ENCODE data around the gene SPAG8. TPM values are rescaled to one million over a fixed set of nuclear protein-coding genes. Genes with fewer than 3 reads are reported as not detected.

Gene SPAG8
- total RNA-seq, 1 experiment from 2014 or later, result 0.86 TPM

GRCh38 chr9:35811381-35812024 lies 559 bp downstream of the SPAG8 start:
- peak; percentile 67 for DNase-seq (ENCODE audit: low read depth)

DNA sequence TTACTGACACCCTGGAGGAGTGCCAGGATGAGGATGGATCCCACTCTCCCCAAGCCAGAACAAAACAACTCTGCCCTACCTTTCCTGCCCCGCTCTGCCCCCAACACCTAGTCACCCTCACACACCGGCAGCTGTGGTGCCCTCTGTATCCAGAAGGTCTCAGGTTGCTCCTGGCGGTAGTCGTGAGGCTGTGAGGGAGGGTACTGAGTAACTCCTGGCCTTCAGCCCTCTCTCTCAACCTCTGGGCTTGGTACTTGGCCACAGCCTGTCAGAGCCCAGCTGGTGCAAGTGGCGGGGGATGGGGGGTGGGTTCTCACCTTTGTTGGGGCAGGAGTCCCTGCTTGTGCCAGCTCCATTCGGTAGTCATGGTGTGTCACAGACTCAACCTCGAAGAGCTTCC lies 1.9 kb downstream of the SPAG8 start:
- DNase-seq (ENCODE audit: low read depth), result no peak

- DNase-seq (ENCODE audit: low read depth), result no peak
Observed at GRCh38 chr9:35808433-35808832, 3.6 kb downstream of the SPAG8 start.

- DNase-seq (ENCODE audit: low read depth), result no peak
Observed at GRCh38 chr9:35806101-35806500, 6.0 kb downstream of the SPAG8 start.

DNA sequence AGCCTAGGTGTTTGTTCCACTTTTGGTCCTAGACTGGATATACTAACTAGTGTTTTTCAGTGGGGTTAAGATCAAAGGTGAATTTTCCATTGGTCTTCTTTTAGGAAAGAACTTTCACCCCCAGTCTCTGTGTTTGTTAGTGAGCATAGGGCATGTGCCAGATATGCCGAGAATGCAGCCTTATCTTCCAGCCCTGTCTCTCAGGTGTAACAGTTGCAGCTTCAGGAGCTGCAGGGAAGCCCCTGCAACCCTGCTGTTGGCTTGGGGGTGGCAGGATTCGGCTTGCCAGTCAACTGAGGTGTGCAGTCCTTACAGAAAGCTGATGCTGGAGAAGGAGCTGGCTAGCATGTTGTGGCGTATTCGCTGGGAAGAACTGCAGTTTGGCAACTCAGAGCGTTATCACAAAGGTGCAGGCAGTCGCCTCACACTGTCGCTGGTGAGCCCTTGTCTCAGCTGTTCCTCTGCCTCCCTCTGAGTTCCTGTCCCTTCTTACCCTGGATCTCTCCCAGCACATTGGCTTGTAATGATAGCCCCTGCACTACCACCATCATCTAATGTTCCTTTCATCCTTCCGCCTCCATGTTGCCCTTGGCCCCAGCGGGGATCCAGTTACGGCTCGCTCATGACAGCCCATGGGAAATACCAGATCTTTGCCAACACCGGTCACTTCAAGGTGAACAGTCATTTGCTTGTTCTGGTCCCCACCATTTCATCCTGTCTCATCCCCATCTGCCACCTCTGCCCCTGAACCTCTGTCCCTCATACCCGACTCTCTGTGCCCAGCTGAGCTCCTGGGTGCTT lies 10.5 kb downstream of the SPAG8 start:
- no peak for DNase-seq (ENCODE audit: low read depth)

DNA sequence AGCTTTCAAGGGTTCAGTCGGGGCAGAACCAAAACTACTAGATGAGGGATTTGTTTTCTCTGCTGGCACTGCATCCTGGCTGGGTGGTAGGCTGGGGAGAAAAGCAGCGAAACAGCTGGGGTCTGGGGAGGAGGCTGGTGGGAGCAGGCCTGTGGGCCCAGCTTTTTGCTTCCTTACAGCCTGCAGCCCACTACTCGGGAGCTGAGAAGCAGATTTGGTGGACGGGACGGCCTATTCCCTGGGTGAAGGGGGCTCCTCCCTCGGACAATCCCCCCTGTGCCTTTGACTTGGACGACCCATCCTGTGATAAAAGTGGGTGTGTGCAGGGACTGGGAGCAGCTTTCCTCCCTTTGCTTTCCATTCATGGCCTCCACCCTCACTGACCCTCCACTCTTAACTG lies 11.5 kb downstream of the SPAG8 start:
- DNase-seq (ENCODE audit: low read depth), result no peak

DNA sequence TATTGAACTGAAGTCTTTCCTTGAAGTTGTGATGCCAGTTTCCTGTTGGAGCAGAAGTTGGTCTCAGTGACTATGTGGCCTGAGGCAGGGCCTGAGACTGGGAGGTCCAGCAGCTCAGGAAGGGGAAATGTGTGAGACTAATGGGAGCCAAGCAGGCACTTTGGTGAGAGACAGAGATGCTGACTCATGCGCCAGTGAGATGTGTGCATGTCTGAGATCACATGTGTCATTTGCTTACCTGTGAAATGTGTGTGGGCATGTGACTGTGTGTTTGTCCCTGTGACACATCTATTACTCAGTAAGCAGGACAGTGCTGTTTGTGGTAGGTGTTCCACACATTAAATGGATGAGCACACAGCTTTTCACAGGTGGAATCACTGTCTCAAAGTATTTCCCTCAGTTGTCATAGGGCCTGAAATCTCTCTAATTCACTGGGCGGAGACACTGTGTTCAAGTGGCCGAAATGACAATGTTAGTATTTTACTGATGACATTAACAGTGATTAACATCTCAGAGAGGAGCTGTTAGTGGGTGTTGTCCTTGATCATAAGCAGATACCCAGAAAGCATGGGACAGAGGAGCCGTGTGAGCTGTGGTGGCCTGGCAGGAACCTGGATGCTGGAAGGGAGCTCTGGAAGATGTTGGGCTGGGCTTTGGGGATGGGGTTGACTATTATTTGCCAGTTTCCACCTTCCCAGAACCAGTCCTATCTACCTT lies 13.2 kb downstream of the SPAG8 start:
- DNase-seq (ENCODE audit: low read depth), result peak; percentile 96

- DNase-seq (ENCODE audit: low read depth), result peak; percentile 33
Observed at GRCh38 chr9:35797311-35798109, 14.6 kb downstream of the SPAG8 start.

- DNase-seq (ENCODE audit: low read depth), result peak; percentile 70
Observed at GRCh38 chr9:35795695-35796094, 16.4 kb downstream of the SPAG8 start.

- no peak for DNase-seq (ENCODE audit: low read depth)
Observed at GRCh38 chr9:35793461-35793860, 18.6 kb downstream of the SPAG8 start.

DNA sequence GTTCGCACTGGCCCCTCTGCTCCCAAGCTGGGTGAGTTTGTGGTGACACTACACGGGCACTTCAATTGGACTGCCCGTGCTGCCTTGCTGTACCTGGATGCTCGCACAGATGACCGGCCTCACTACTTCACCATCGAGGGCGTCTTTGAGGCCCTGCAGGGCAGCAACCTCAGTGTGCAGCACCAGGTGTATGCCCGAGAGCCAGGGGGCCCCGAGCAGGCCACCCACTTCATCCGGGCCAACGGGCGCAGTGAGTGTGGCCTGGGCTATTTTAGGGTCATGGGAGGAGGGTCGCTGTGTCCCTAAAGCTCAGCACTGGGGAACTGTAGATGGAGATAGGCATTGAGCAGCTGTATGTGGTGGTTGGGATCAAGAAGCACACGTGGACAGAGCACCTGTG lies 19.2 kb downstream of the SPAG8 start:
- DNase-seq (ENCODE audit: low read depth), result no peak

DNA sequence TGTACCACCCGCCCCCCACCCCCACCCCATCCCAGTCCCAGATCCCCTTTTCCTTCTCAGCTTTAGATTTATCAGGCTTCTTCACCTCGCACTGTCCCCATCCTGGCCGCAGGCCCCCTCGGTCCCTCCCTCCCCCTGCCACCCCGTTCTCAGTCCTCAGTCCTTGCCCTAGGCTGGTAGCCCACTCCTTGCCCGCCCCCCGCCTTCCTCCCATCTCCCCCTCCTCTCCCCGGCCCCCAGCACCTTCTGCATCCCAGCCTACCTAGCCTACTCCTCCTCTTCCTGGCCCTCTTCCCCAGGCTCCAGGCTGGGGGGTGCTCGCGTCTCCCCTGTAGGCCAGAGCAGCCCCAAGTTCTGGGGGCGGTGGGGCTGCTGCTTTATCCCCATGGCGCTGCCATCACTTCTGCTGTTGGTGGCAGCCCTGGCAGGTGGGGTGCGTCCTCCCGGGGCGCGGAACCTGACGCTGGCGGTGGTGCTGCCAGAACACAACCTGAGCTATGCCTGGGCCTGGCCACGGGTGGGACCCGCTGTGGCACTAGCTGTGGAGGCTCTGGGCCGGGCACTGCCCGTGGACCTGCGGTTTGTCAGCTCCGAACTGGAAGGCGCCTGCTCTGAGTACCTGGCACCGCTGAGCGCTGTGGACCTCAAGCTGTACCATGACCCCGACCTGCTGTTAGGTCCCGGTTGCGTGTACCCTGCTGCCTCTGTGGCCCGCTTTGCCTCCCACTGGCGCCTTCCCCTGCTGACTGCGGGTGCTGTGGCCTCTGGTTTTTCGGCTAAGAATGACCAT lies 19.8 kb downstream of the SPAG8 start:
- DNase-seq (ENCODE audit: low read depth), result no peak

GRCh38 chr9:35791297-35791921 lies 20.7 kb downstream of the SPAG8 start, which contains the start of gene NPR2:
NPR2 (plus strand) TSS chr9:35791591; CDS start chr9:35792409, 818 bp downstream.
- DNase-seq (ENCODE audit: low read depth), result peak; percentile 33

DNA sequence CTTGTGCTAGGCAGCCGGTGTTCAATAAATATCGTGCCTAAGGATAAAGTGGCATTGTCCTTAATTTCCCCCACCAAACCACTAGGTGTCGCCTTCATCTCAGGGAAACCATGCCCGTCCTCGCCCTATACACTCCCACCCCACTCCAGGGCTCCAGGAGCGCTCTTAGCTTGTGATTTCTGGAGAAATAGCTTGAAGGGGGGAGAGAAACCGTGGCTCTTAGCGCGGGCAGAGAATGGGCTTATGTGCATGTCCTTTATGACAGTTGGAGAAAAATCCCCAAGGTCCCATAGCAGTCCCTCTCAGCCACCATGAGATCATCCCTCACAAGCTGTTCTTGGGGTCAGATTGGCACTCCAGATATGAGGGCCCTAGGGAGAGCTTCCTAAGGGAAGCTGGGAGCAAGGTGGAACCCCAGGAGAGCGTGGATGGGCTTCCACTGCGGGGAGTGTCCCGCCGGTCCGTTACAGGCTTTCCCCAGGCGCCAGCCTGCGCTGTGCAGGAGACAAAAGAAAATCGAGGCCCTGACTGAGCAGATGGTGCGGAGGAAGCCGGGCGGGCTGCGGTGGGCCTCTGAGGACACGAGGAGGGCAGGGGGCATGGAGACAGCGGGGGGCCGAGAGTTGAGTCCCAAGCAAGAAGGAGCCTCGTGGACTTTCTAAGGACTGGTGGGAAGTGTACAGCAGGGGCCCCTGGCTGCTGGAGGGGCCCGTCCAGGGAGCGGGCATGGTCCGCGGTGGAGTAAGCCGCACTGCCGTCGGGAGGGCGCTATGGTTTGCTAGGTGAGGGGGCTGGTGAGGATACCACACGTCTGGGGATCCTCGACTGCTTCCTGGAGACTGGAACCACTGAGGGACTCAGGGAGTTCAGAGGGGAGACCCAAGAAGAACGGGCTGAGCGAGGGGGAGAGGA lies 21.4 kb downstream of the SPAG8 start:
- peak; percentile 85 for DNase-seq (ENCODE audit: low read depth)

DNA sequence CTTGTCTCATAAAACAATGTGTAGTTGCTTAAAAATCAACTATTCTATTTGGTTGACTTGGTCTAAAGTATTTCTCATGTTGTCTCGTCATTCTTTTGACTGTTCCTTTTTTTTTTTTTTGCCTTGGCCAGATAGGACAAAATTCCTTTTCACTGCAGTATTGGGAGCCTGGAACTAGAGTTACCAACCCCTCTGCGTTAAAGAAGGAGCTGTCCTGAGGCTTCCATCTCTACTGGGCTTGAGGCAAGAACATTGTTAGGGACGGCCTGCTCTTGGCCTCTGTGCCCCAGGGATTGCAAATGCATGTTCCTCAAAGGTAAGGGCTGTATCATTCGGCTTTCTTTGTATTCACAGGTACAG lies 22.1 kb downstream of the SPAG8 start:
- no peak for DNase-seq (ENCODE audit: low read depth)

DNA sequence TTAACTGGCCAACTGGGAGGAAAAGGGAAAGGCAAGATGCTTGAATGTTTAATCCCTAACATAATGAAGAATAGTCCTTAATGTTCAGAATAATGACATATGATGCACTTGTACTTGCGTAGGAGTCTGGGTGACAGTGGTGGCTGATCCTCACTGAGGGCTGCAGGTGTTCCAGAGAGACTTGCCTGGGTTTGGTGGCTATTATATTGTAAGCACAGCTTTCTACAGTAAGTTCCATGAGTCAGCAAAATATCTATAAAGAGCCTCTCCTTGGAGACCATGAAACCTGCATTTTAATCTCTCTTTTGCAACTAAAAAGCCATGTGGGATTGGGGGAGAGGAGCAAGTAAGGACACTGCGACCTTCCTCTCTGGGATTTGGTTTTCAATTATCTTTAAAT lies 22.5 kb downstream of the SPAG8 start:
- DNase-seq (ENCODE audit: low read depth), result no peak

DNA sequence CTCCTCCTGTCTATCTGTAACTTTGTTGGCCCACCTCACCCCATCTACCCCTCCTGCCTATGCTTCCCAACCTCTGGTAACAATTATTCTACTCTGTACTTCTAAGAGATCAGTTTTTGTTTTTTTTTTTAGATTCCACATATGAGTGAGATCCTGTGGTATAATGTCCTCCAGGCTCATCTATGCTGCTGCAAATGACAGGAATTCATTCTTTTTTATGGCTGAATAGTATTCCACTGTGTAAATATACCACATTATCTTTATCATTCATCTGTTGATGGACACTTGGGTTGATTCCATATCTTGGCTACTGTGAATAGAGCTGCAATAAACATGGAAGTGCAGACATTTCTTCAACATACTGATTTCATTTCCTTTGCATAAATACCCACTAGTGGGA lies 28.6 kb downstream of the SPAG8 start:
- DNase-seq (ENCODE audit: low read depth), result no peak

- DNase-seq (ENCODE audit: low read depth), result no peak
Observed at GRCh38 chr9:35781066-35781465, 31.0 kb downstream of the SPAG8 start.

- no peak for DNase-seq (ENCODE audit: low read depth)
Observed at GRCh38 chr9:35778496-35778895, 33.6 kb downstream of the SPAG8 start.

DNA sequence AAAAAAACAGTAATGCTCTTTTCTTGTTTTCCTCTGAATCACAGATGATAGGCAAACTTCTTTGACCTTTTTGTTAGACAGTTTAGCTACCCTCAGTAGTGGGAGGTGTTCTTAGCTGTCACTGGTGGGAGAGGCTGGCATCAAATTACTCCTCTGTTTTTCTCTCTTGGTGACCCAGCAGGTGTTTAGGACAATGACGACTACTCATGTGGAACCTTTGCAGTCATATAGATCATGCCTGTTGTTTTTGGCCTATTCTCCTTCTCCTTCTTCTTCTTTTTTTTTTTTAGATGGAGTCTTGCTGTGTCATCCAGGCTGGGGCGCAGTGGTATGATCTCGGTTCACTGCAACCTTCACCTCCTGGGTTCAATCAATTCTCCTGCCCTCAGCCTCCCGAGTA lies 36.0 kb downstream of the SPAG8 start:
- no peak for DNase-seq (ENCODE audit: low read depth)
